NCI-H69 (cell line): ENCODE data around the gene RTKN.
"Not testable (repeated sequence)": the region's sequence is repeated elsewhere in the genome, so short reads cannot be mapped to it uniquely, and the experiment has no call there.

Source experiments
- DNase-seq: peaks from one replicate; lab custom pipeline; 2025; lab: John Stamatoyannopoulos, UW

RTKN gene

GRCh38 chr2:74439373-74439772 lies 2.4 kb downstream of the RTKN start:
- no peak for DNase-seq

GRCh38 chr2:74438248-74438647 lies 3.5 kb downstream of the RTKN start:
- DNase-seq = no peak

GRCh38 chr2:74436848-74437695 lies 4.7 kb downstream of the RTKN start:
- peak; percentile 9 for DNase-seq

GRCh38 chr2:74436111-74436805 lies 5.5 kb downstream of the RTKN start:
- DNase-seq = no peak

GRCh38 chr2:74430502-74430901 lies 11.2 kb downstream of the RTKN start:
- no peak for DNase-seq

GRCh38 chr2:74429487-74430451 lies 12.0 kb downstream of the RTKN start:
- no peak for DNase-seq

GRCh38 chr2:74428675-74429074 lies 13.1 kb downstream of the RTKN start:
- DNase-seq = no peak

GRCh38 chr2:74427551-74427950 lies 14.2 kb downstream of the RTKN start:
- DNase-seq = no peak

- DNase-seq = no peak
These were observed 15.5 kb downstream of the RTKN start for GRCh38 chr2:74426181-74426758.

GRCh38 chr2:74425523-74425922 lies 16.2 kb downstream of the RTKN start:
- no peak for DNase-seq

GRCh38 chr2:74424995-74425406 lies 16.7 kb downstream of the RTKN start:
- no peak for DNase-seq

GRCh38 chr2:74424139-74424992 lies 17.4 kb downstream of the RTKN start:
- no peak for DNase-seq

GRCh38 chr2:74423231-74424095 lies 18.3 kb downstream of the RTKN start:
- DNase-seq = no peak

GRCh38 chr2:74421221-74421870 lies 20.4 kb downstream of the RTKN start, which contains the start of the genes C2orf81 and WDR54:
Gene C2orf81 (minus strand): TSS chr2:74421619. CDS start chr2:74421560, 59 bp downstream.
Gene WDR54 (plus strand): TSS chr2:74421730. CDS start chr2:74422154, 424 bp downstream.
- peak; percentile 93 for DNase-seq

- not testable (repeated sequence) for DNase-seq
These were observed 21.2 kb downstream of the RTKN start for GRCh38 chr2:74420443-74421103.

GRCh38 chr2:74420006-74420405 lies 21.7 kb downstream of the RTKN start:
- DNase-seq = no peak

- no peak for DNase-seq
These were observed 22.4 kb downstream of the RTKN start for GRCh38 chr2:74419345-74419744.

- no peak for DNase-seq
These were observed 23.4 kb downstream of the RTKN start for GRCh38 chr2:74418312-74418711.

- no peak for DNase-seq
These were observed 24.0 kb downstream of the RTKN start for GRCh38 chr2:74417763-74418162.
